ENCODE results near the gene EFTUD2.

Gene EFTUD2

GRCh38 chr17:44872131-44872768 lies 27.0 kb downstream of the EFTUD2 start:
- H3K27me3 ChIP-seq (ENCODE audit: insufficient read depth, low read length): no peaks in the 10 kb centered on the region
- no peak overlapping the region for H3K27ac ChIP-seq (ENCODE audit: low read depth, low read length)
- H4K12ac ChIP-seq (ENCODE audit: low read depth, low read length): no peak overlapping the region
- H3K9me3 ChIP-seq (ENCODE audit: insufficient read depth, low read depth, low read length): no peaks in the 10 kb centered on the region
- no peak overlapping the region for H3K4me3 ChIP-seq (ENCODE audit: low read depth, low read length)
- H3K4ac ChIP-seq (ENCODE audit: low read depth, low read length): no peak overlapping the region
- no CpG with 5 or more reads among the region's 9 CpGs for WGBS (ENCODE audit: extremely low coverage, insufficient coverage, insufficient read length)
- peaks cover 26 to 50% of the 10 kb centered on the region in 2 experiments for H3K36me3 ChIP-seq (ENCODE audit: control insufficient read depth in 1 of 2, insufficient read depth in 2 of 2, low read length in 2 of 2)
- peaks cover 3% of the 10 kb centered on the region for H3K79me1 ChIP-seq (ENCODE audit: low read length)
- no peak overlapping the region for H3K9ac ChIP-seq (ENCODE audit: low read length)
- no peak overlapping the region for H2AK5ac ChIP-seq (ENCODE audit: low read length)
- no peak overlapping the region for H2AFZ ChIP-seq (ENCODE audit: insufficient read depth, low read length, poor library complexity)
- no peak overlapping the region for H2BK12ac ChIP-seq (ENCODE audit: low read length)
- H4K8ac ChIP-seq (ENCODE audit: low read depth, low read length): no peak overlapping the region
- peaks cover 0 to 4% of the 10 kb centered on the region in 2 experiments for H3K4me1 ChIP-seq (ENCODE audit: control insufficient read depth in 1 of 2, insufficient read depth in 2 of 2, low read length in 2 of 2)
- no peaks in the 10 kb centered on the region for H3K79me2 ChIP-seq (ENCODE audit: control insufficient read depth, insufficient read depth, low read length, poor library complexity)
- H4K91ac ChIP-seq (ENCODE audit: low read depth, low read length): no peak overlapping the region
- no peak overlapping the region for H2BK5ac ChIP-seq (ENCODE audit: low read depth, low read length, poor library complexity)
- H2BK120ac ChIP-seq (ENCODE audit: insufficient read depth, low read length, poor library complexity): no peak overlapping the region
- H3K18ac ChIP-seq (ENCODE audit: low read length): no peak overlapping the region
- H3K14ac ChIP-seq (ENCODE audit: low read length): no peak overlapping the region
- no peak overlapping the region for H3K23ac ChIP-seq (ENCODE audit: low read length)
- no peak overlapping the region for H3K4me2 ChIP-seq (ENCODE audit: low read length)
- DNase-seq: no peak

- DNase-seq: no peak
- no peak overlapping the region for H2BK12ac ChIP-seq (ENCODE audit: low read length)
- H3K4me3 ChIP-seq (ENCODE audit: low read depth, low read length): no peak overlapping the region
- H3K14ac ChIP-seq (ENCODE audit: low read length): no peak overlapping the region
- H2BK120ac ChIP-seq (ENCODE audit: insufficient read depth, low read length, poor library complexity): no peak overlapping the region
- no peak overlapping the region for H3K18ac ChIP-seq (ENCODE audit: low read length)
- H3K23ac ChIP-seq (ENCODE audit: low read length): no peak overlapping the region
- no peak overlapping the region for H3K4ac ChIP-seq (ENCODE audit: low read depth, low read length)
- H3K9me3 ChIP-seq (ENCODE audit: insufficient read depth, low read depth, low read length): no peaks in the 10 kb centered on the region
- H4K8ac ChIP-seq (ENCODE audit: low read depth, low read length): no peak overlapping the region
- H3K79me2 ChIP-seq (ENCODE audit: control insufficient read depth, insufficient read depth, low read length, poor library complexity): no peaks in the 10 kb centered on the region
- H4K12ac ChIP-seq (ENCODE audit: low read depth, low read length): no peak overlapping the region
- no peak overlapping the region for H2BK5ac ChIP-seq (ENCODE audit: low read depth, low read length, poor library complexity)
- peaks cover 0 to 4% of the 10 kb centered on the region in 2 experiments for H3K4me1 ChIP-seq (ENCODE audit: control insufficient read depth in 1 of 2, insufficient read depth in 2 of 2, low read length in 2 of 2)
- no peaks in the 10 kb centered on the region for H3K27me3 ChIP-seq (ENCODE audit: insufficient read depth, low read length)
- H2AK5ac ChIP-seq (ENCODE audit: low read length): no peak overlapping the region
- peaks cover 3% of the 10 kb centered on the region for H3K79me1 ChIP-seq (ENCODE audit: low read length)
- no peak overlapping the region for H3K27ac ChIP-seq (ENCODE audit: low read depth, low read length)
- no CpG with 5 or more reads among the region's 12 CpGs for WGBS (ENCODE audit: extremely low coverage, insufficient coverage, insufficient read length)
- no peak overlapping the region for H2AFZ ChIP-seq (ENCODE audit: insufficient read depth, low read length, poor library complexity)
- H3K36me3 ChIP-seq (ENCODE audit: control insufficient read depth in 1 of 2, insufficient read depth in 2 of 2, low read length in 2 of 2): peaks cover 27 to 48% of the 10 kb centered on the region in 2 experiments
- no peak overlapping the region for H3K4me2 ChIP-seq (ENCODE audit: low read length)
- H3K9ac ChIP-seq (ENCODE audit: low read length): no peak overlapping the region
- no peak overlapping the region for H4K91ac ChIP-seq (ENCODE audit: low read depth, low read length)
Observed at GRCh38 chr17:44871556-44871955, 27.7 kb downstream of the EFTUD2 start.

- Histone ChIP-seq H3K18ac (ENCODE audit: low read length) (no peak overlapping the region), H2BK120ac (ENCODE audit: insufficient read depth, low read length, poor library complexity) (no peak overlapping the region), H3K9ac (ENCODE audit: low read length) (no peak overlapping the region), H3K4me2 (ENCODE audit: low read length) (no peak overlapping the region), H3K4ac (ENCODE audit: low read depth, low read length) (no peak overlapping the region), H3K4me1 (ENCODE audit: control insufficient read depth in 1 of 2, insufficient read depth in 2 of 2, low read length in 2 of 2) (peaks cover 0 to 4% of the 10 kb centered on the region in 2 experiments), H3K79me1 (ENCODE audit: low read length) (peaks cover 3% of the 10 kb centered on the region), H2AFZ (ENCODE audit: insufficient read depth, low read length, poor library complexity) (no peak overlapping the region), H3K14ac (ENCODE audit: low read length) (no peak overlapping the region), H2BK12ac (ENCODE audit: low read length) (no peak overlapping the region), H4K8ac (ENCODE audit: low read depth, low read length) (no peak overlapping the region), H3K36me3 (ENCODE audit: control insufficient read depth in 1 of 2, insufficient read depth in 2 of 2, low read length in 2 of 2) (peaks cover 41 to 56% of the 10 kb centered on the region in 2 experiments), H3K79me2 (ENCODE audit: control insufficient read depth, insufficient read depth, low read length, poor library complexity) (no peaks in the 10 kb centered on the region), H3K27ac (ENCODE audit: low read depth, low read length) (peak overlapping the region; percentile 31), H4K91ac (ENCODE audit: low read depth, low read length) (no peak overlapping the region), H2AK5ac (ENCODE audit: low read length) (no peak overlapping the region), H3K4me3 (ENCODE audit: low read depth, low read length) (no peak overlapping the region), H3K23ac (ENCODE audit: low read length) (no peak overlapping the region), H2BK5ac (ENCODE audit: low read depth, low read length, poor library complexity) (peak overlapping the region; percentile 10), H3K27me3 (ENCODE audit: insufficient read depth, low read length) (no peaks in the 10 kb centered on the region), H4K12ac (ENCODE audit: low read depth, low read length) (no peak overlapping the region), H3K9me3 (ENCODE audit: insufficient read depth, low read depth, low read length) (no peaks in the 10 kb centered on the region)
- DNase-seq: no peak
- no CpG with 5 or more reads among the region's 3 CpGs for WGBS (ENCODE audit: extremely low coverage, insufficient coverage, insufficient read length)
Observed at GRCh38 chr17:44867841-44868240, 31.4 kb downstream of the EFTUD2 start.

- Histone ChIP-seq H4K12ac (ENCODE audit: low read depth, low read length) (no peak overlapping the region), H2BK120ac (ENCODE audit: insufficient read depth, low read length, poor library complexity) (no peak overlapping the region), H3K18ac (ENCODE audit: low read length) (no peak overlapping the region), H2BK5ac (ENCODE audit: low read depth, low read length, poor library complexity) (no peak overlapping the region), H2AFZ (ENCODE audit: insufficient read depth, low read length, poor library complexity) (no peak overlapping the region), H3K4me1 (ENCODE audit: control insufficient read depth in 1 of 2, insufficient read depth in 2 of 2, low read length in 2 of 2) (peaks cover 0 to 4% of the 10 kb centered on the region in 2 experiments), H3K23ac (ENCODE audit: low read length) (no peak overlapping the region), H2BK12ac (ENCODE audit: low read length) (no peak overlapping the region), H2AK5ac (ENCODE audit: low read length) (no peak overlapping the region), H3K4ac (ENCODE audit: low read depth, low read length) (no peak overlapping the region), H4K8ac (ENCODE audit: low read depth, low read length) (no peak overlapping the region), H3K9me3 (ENCODE audit: insufficient read depth, low read depth, low read length) (no peaks in the 10 kb centered on the region), H3K27me3 (ENCODE audit: insufficient read depth, low read length) (no peaks in the 10 kb centered on the region), H3K4me3 (ENCODE audit: low read depth, low read length) (no peak overlapping the region), H3K79me2 (ENCODE audit: control insufficient read depth, insufficient read depth, low read length, poor library complexity) (no peaks in the 10 kb centered on the region), H3K27ac (ENCODE audit: low read depth, low read length) (no peak overlapping the region), H3K4me2 (ENCODE audit: low read length) (no peak overlapping the region), H3K36me3 (ENCODE audit: control insufficient read depth in 1 of 2, insufficient read depth in 2 of 2, low read length in 2 of 2) (peaks cover 39 to 59% of the 10 kb centered on the region in 2 experiments), H3K79me1 (ENCODE audit: low read length) (peaks cover 3% of the 10 kb centered on the region), H3K14ac (ENCODE audit: low read length) (no peak overlapping the region), H3K9ac (ENCODE audit: low read length) (no peak overlapping the region), H4K91ac (ENCODE audit: low read depth, low read length) (no peak overlapping the region)
- DNase-seq: no peak
- WGBS (ENCODE audit: extremely low coverage, insufficient coverage, insufficient read length): no CpG with 5 or more reads among the region's 6 CpGs
Observed at GRCh38 chr17:44865931-44866330, 33.3 kb downstream of the EFTUD2 start.
